NCI-H1694 treated with DMSO at 0.1 percent for 48 hours (cell line): ENCODE measurements around the gene LAS1L.
"Not testable (repeated sequence)": the region's sequence is repeated elsewhere in the genome, so short reads cannot be mapped to it uniquely, and the experiment has no call there.

ENCODE experiments used
- DNase-seq: peaks from one replicate; lab custom pipeline; 2025; lab: John Stamatoyannopoulos, UW

The LAS1L gene

GRCh38 chrX:65534450-65535292 lies at the start of gene LAS1L:
LAS1L (minus strand) TSS chrX:65534787; CDS start chrX:65534715, 72 bp downstream.
- DNase-seq = peak; percentile 93

GRCh38 chrX:65582450-65583082 lies 48.0 kb upstream of the LAS1L start:
- DNase-seq = no peak

GRCh38 chrX:65581661-65582339 lies 47.2 kb upstream of the LAS1L start:
- peak; percentile 40 for DNase-seq

GRCh38 chrX:65578346-65578745 lies 43.8 kb upstream of the LAS1L start:
- DNase-seq = no peak

GRCh38 chrX:65576160-65576559 lies 41.6 kb upstream of the LAS1L start:
- no peak for DNase-seq

- DNase-seq = no peak
Measured at GRCh38 chrX:65575022-65575421, 40.4 kb upstream of the LAS1L start.

GRCh38 chrX:65574356-65574755 lies 39.8 kb upstream of the LAS1L start:
- DNase-seq = no peak

- no peak for DNase-seq
Measured at GRCh38 chrX:65572971-65573370, 38.4 kb upstream of the LAS1L start.

GRCh38 chrX:65562850-65563249 lies 28.3 kb upstream of the LAS1L start:
- not testable (repeated sequence) for DNase-seq

GRCh38 chrX:65551489-65552339 lies 17.1 kb upstream of the LAS1L start:
- DNase-seq = no peak

- DNase-seq = no peak
Measured at GRCh38 chrX:65551086-65551485, 16.5 kb upstream of the LAS1L start.

- no peak for DNase-seq
Measured at GRCh38 chrX:65545456-65545855, 10.9 kb upstream of the LAS1L start.

GRCh38 chrX:65537229-65537628 lies 2.6 kb upstream of the LAS1L start:
- DNase-seq = no peak

GRCh38 chrX:65536291-65536690 lies 1.7 kb upstream of the LAS1L start:
- DNase-seq = no peak

GRCh38 chrX:65532016-65532415 lies 2.6 kb downstream of the LAS1L start:
- no peak for DNase-seq

GRCh38 chrX:65528705-65529340 lies 5.8 kb downstream of the LAS1L start:
- DNase-seq = no peak

- DNase-seq = no peak
Measured at GRCh38 chrX:65528293-65528692, 6.3 kb downstream of the LAS1L start.

GRCh38 chrX:65524139-65524538 lies 10.4 kb downstream of the LAS1L start:
- no peak for DNase-seq

- no peak for DNase-seq
Measured at GRCh38 chrX:65522739-65523372, 11.7 kb downstream of the LAS1L start.

GRCh38 chrX:65519530-65519929 lies 15.1 kb downstream of the LAS1L start:
- DNase-seq = not testable (repeated sequence)

- DNase-seq = not testable (repeated sequence)
Measured at GRCh38 chrX:65518980-65519379, 15.6 kb downstream of the LAS1L start.
